Esophagus mucosa (tissue), 1 donor: ENCODE results near the gene GTF3C2. TPM values are rescaled to one million over a fixed set of nuclear protein-coding genes. Genes with fewer than 3 reads are reported as not detected.
A peak's percentile ranks its signal among the peaks of the same experiment; 100 is the strongest.
"Not testable (repeated sequence)": the region's sequence is repeated elsewhere in the genome, so short reads cannot be mapped to it uniquely, and the experiment has no call there.

Experiments used
- ATAC-seq: fragments of 200-7000 bp; cut with Tn5 transposase; one replicate; pipeline ENCODE4 v1.9.1; 2020
- total RNA-seq: library from RNA; stranded (reverse); gene quantifications from one replicate; pipeline ENCODE4 v1.2.4, GENCODE V29; 2023
- donor health status: DM: yes; HTN: yes; CAD: no.

Gene GTF3C2
- total RNA-seq, 1 donor from 2014 or later: 50.8 TPM

DNA sequence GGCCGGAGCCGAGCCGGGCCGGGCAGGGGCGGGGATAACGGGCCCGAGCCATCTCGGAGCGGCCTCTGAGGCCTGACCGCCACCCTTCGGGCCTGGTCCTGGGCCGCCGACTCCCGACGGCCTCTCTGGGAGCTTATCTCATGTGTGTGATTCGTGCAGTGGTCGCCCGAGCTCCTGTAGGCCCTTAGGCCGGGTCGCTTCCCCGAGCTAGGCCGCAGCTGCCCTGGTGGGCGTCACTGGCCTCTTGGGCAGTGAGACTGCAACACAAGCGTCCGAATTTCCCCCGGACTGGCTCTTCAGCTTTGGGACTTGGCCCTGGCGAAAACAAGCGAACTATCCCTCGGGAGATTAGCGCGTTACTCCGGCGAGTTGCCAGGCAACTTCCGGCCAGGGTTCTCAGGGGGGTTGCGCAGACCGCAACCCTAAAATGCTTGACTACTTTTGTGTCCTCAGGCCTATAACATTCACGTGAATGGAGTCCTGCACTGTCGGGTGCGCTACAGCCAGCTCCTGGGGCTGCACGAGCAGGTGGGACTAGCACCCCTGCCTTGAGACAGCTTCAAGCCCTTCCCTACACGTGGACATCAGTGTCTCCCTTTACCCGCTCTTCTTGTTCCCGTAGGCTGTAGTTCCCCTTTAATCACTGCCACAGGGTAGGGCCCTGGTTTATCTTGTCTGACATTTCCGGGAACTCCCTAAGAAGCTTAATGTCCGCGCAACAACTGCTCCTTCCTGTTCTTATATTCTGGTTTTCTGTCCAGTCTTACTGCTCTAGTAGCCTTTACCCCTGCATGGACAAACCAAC is 14.5 kb upstream of the GTF3C2 start:
- ATAC-seq: peak; percentile 58

DNA sequence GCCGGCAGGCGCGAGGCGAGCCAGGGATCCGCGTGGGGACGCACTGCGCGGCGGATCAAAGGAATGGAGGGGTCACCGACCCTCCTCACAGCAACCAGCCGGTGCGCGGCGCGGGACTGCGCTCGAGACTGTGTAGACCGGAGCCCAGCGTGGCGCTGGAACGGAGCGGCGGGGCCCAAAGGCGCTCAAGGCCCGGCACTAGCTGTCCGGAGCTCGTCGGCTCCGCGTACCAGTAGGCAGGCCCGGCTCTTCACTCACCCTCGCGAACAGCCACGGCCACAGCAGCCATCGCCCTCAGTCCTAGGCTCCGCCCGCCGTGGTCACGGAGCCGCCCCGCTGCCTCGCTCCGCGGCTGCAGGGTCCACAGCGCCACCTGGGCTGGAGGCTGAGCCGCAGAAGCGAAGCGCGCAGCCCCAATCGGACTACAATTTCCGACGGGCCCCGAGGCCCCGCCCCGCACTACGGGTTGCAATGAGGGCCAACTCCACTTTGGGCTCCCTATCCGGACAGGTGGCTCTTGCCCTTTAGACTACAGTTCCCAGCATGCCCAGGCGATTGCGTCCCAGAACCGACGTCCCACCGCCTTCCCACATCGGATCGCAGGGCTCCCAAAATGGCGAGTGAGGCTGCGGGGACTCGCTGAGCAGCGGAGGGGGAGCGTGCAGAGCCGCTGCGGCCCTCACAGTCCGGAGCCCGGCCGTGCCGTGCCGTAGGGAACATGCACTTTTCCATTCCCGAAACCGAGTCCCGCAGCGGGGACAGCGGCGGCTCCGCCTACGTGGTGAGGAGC is 13.7 kb upstream of the GTF3C2 start, which contains the start of the genes EIF2B4 and SNX17:
TSS of gene EIF2B4 (minus strand) at position 313 of the 790 bp plus-strand sequence. CDS start at position 289, 24 bp downstream.
TSS of gene SNX17 (plus strand) at position 591 of the 790 bp plus-strand sequence. CDS start at position 719, 128 bp downstream.
- peak; percentile 93 for ATAC-seq

DNA sequence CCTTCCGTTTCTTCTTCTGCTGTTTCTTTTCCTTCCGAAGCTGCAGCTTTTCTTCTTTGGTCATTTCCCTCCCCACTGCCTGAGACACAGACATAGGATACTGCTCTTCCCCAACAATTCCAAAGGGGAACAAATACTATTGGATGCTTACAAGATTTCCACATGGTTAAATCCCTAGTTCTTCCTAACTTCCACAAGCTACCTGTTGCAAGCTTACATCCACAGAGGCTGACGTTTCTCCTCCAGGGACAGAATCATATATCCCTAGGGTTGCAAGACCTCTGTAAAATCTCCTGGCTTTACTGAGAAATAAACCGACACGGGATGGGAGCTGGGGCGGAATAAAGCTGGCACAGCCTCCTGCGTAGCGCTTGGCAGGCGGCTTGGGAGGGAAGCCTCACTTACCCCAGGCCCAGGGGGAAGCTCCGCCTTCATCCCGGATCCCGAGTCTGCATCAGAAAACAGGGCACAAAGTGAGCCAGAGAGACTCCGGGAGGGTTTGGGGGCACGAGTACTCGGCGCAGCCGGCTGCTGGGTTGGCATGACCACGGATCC is 13.0 kb upstream of the GTF3C2 start:
- ATAC-seq: peak; percentile 30

DNA sequence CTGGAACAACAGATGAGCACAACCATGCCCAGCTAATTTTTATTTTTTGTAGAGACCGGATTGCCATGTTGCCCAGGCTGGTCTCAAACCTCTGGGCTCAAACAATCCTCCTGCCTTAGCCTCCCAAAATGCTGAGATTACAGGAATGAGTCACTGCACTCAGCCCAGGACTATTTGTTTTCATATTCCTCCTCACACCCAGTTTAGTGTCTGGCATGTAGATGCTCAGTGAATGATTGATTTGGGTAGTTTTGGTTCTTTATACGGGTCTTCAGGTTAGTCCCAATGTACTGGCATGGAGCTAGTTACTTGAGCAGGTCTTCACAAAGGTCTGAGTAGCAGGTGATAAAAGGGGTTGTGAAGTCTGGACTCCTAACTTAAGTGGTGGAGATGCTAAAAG is 7.4 kb upstream of the GTF3C2 start:
- no peak for ATAC-seq

DNA sequence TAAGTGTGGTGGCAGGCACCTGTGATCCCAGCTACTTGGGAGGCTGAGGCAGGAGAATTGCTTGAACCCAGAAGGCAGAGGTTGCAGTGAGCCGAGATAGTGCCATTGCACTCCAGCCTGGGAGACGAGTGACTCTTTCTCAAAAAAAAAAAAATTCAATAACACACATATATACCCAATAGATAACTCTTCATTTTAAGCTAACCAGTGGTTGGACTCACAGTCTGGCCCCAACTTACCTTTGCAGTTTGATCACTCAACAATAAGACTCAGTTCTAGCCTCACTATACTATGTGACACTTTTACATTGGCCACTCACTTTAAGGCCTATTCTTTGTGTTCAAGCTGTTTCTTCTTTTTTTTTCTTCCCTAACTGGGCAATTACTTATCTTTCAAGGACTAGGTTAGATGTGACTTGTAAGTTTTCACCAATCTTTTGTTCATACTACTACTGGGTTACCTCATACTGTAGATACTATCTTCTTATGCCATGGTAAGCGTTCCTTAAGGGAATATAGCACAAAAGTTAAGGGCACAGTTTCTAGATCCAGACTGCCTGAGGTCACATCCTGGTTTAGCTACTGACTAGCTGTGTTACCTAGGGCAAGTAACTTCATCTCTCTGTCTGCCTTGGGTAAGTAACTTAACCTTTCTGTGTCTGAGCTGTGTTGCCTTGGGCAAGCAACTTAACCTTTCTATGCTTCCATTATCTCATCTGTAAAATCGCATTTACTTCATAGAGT is 6.3 kb upstream of the GTF3C2 start:
- no peak for ATAC-seq

GRCh38 chr2:27356056-27356381 is 545 bp downstream of the GTF3C2 start:
- peak; percentile 45 for ATAC-seq

DNA sequence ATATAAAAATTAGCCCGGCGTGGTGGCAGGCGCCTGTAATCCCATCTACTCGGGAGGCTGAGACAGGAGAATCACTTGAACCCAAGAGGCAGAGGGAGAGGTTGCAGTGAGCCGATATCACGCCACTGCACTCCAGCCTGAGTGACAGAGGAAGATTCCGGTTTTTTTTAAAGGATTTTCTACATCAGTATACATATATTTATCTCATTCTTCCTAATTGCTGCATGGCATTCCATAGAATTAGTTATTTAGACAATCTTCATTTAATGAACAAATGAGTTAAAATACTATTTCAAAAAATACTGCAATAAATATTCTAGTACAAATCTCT is 2.0 kb downstream of the GTF3C2 start:
- ATAC-seq: no peak

DNA sequence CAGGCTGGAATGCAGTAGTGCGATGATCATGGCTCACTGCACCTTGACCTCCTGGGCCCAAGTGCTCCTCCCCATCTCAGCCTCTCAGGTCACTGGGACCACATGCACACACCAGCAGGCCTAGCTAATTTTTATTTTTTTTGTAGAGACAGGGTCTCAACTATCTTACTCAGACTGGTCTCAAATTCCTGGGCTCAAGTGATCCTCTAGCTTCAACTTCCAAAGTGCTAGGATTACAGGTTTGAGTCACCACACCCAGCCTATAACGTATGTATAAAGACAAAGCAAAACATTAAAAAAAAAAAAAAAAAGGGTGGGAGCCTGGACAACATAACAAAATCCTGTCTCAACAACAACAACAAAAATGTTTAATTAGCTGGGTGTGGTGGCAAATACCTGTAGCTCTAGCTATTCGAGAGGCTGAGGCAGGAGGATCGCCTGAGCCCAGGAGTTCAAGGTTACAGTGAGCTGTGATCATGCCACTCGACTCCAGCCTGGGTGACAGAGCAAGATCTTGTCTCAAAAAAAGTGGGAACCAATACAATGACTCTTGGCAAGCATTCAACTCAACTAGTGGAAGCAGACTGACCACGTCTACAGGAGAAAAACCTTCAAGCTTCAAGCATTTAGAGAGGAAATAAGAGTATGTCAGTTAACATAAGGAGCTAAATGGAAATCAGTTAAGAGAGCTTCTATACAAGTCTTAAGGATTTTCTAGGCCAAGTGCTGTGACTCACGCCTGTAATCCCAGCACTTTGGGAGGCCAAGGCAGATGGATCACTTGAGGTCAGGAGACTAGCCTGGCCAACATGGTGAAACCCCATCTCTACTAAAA is 2.6 kb downstream of the GTF3C2 start:
- ATAC-seq: no peak

DNA sequence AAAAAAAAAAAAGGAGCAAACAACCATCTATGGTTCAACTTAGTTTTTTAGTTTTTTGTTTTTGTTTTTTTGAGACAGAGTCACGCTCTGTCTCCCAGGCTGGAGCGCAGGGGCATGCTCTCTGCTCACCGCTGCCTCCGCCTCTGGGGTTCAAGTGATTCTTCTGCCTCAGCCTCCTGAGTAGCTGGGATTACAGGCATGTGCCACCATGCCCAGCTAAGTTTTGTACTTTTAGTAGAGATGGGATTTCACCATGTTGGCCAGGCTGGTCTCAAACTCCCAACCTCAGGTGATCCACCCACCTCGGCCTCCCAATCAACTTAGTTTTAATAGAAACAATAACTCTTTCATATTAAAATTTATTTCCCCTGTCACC is 3.2 kb downstream of the GTF3C2 start:
- ATAC-seq: not testable (repeated sequence)

DNA sequence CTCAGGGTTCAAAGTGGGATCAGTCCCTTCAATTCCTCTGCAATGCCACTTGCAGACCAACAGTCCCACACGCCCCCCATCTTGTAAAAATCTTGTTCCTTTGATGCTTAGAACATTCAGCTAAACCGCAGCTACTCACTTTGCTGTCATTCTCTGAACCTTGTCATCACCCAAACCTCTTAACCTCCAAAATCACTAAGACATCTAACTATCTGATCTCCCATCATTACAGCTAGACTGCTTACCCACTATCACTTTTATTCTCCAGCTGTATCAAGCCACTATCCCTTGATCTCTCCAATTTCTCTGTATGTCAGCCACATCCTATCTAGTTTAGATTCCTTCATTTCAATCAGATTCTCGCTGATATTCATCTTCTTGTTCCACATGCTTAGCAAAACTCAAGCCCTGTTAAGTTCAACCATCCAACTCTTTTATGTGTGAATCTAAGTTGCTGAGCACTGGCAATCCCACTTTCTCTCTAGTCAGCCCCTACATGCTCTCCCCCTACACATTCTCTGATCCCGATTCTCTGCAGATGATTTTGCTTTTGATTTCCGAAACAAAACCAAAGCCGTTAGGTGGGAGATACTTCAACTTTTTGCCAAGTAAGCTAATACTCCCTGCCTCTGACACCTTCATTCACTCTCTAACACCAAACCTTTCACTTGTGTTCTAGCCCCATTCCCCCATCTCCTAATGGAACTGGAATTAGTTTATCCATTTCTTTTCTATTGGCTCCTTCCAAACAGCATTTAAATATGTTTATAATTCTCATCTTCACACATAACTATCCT is 4.6 kb downstream of the GTF3C2 start:
- ATAC-seq: no peak

GRCh38 chr2:27350106-27350693 is 6.4 kb downstream of the GTF3C2 start:
- no peak for ATAC-seq

DNA sequence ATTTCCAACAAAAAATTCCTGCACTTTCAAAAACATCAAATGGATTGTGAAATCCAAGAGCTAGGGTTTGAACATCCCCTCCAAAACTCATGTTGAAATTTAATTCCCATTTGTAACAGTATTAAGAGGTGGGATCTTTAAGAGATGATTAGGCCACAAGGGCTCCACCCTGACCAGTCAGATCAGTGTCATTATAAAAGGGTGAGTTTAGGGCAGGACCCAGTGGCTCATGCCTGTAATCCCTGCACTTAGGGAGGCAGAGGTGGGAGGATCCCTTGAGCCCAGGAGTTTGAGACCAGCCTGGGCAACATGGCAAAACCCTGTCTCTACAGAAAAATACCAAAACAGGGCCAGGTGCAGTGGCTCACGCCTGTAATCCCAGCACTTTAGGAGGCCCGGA is 8.9 kb downstream of the GTF3C2 start:
- ATAC-seq: peak; percentile 87

DNA sequence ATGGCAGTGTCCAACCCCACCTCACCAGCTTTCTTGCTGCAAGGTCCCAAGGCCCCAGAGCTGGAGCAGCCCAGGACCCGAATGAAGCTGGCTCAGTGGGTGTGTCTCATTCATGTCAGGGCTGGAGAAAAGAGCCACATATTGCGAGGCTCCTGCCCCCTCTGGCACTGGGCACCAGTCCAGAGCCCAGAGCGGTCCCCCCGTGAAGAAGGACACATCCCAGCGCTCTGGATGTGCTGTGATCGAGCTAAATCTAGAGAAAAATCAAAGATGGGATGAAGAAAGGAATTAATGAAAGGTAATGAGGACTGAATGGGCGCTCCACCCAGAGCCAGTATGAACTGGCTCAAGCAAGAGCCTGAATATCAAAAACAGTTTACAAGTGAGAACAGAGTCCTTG is 20.4 kb downstream of the GTF3C2 start:
- no peak for ATAC-seq

- ATAC-seq: peak; percentile 55
Observed at GRCh38 chr2:27335311-27335710, 21.3 kb downstream of the GTF3C2 start.

DNA sequence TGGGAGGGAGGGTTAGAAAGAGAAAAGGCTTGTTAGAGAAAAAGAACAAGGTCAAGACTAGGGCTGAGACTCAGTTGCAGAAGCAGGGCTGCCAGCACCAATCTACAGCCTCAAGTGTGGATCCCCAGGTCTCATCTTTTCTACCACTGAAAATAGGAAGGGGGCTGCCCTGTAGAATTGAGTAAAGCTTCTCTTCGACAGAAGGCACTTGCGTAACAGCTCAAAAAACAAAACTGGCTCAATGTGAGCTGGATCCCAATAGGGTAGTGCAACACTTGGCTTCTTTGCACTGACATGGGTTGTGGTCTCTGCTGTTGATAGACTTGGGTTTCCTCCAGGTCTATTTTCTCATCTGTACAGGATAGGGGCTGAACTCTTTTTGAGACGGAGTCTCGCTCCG is 31.8 kb downstream of the GTF3C2 start:
- ATAC-seq: no peak

DNA sequence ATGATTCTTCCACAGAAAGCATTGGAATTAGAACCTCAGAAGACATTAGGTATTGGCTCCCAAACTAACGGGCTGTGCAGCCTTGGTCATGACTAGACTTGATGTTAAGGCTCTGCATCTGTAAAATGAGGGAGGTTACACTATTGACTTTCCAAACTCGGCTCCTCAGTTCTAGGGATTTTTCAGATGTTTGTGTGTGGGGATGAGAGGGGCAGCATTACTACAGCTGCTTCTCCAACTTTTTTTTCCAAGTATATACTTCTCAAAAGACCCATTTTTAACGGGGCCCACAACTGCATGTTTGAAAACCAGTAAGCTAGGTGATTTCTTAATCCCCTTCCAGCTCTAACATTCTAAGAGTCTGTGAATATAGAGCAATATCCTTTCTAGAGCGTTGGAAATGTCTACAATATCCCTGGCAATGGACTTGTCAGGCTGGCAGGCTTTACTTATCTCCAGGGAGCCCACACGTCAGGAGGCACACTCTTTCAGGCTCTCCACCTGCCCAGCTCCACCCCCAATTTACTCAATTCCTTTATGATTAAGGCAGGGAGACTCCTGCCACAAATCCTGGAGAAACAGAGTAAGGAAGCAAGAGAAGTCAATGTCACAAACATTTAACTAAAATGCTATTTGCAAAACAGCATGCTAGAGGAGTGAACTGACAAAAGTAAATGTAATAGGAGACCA is 32.8 kb downstream of the GTF3C2 start:
- no peak for ATAC-seq

- peak; percentile 93 for ATAC-seq
Observed at GRCh38 chr2:27322766-27323595, 33.6 kb downstream of the GTF3C2 start, which contains the start of gene MPV17. MPV17 (minus strand) TSS chr2:27323097; CDS start chr2:27322517, 580 bp downstream.

GRCh38 chr2:27322301-27322765 is 34.2 kb downstream of the GTF3C2 start:
- peak; percentile 35 for ATAC-seq
